HL-60 (cell line): Measurements from ENCODE around the gene MXD1.

Experiments used
- CTCF ChIP-seq: IDR thresholded peaks from one replicate; pipeline ENCODE4 v1.5.1; 2011; ENCODE audit warnings: low read length, control low read depth, inconsistent platforms; ENCODE audit not compliant: insufficient read depth
- GABPA ChIP-seq: IDR thresholded peaks from 2 replicates; pipeline ENCODE4 v1.6.1; 2012; ENCODE audit warnings: low read depth
- POLR2AphosphoS5 ChIP-seq: IDR thresholded peaks from 2 replicates; pipeline ENCODE4 v1.6.1; 2012; ENCODE audit warnings: low read depth
- SPI1 ChIP-seq: IDR thresholded peaks from 2 replicates; pipeline ENCODE4 v1.6.1; 2012; ENCODE audit warnings: low read depth, mild to moderate bottlenecking, borderline replicate concordance

- TF ChIP-seq CTCF = no peak
- TF ChIP-seq GABPA = no peak
- TF ChIP-seq POLR2AphosphoS5 = no peak
- TF ChIP-seq SPI1 = no peak
Measured at GRCh38 chr2:69890881-69891280, 24.0 kb upstream of the MXD1 start.
